HG03432 (cell line): Measurements from ENCODE around the gene SCD5.

Experiments
- ATAC-seq: cut with Tn5 transposase; IDR thresholded peaks from one replicate; pipeline ENCODE4 v1.9.1; 2021; ENCODE audit warnings: mild to moderate bottlenecking, moderate library complexity; ENCODE audit not compliant: unreplicated experiment

The SCD5 gene

GRCh38 chr4:82606622-82607021 is 192.0 kb downstream of the SCD5 start:
- ATAC-seq = no peak

GRCh38 chr4:82604522-82604921 is 194.1 kb downstream of the SCD5 start:
- ATAC-seq = no peak

GRCh38 chr4:82601242-82602015 is 197.2 kb downstream of the SCD5 start:
- ATAC-seq = no peak

GRCh38 chr4:82599336-82599735 is 199.3 kb downstream of the SCD5 start:
- no peak for ATAC-seq

GRCh38 chr4:82594456-82594855 is 204.1 kb downstream of the SCD5 start:
- no peak for ATAC-seq

GRCh38 chr4:82593411-82593810 is 205.2 kb downstream of the SCD5 start:
- ATAC-seq = no peak

- ATAC-seq = no peak
These were observed 206.0 kb downstream of the SCD5 start for GRCh38 chr4:82592639-82593038.

GRCh38 chr4:82591592-82591991 is 207.0 kb downstream of the SCD5 start:
- no peak for ATAC-seq

- no peak for ATAC-seq
These were observed 208.8 kb downstream of the SCD5 start for GRCh38 chr4:82589756-82590155.

GRCh38 chr4:82588771-82589270 is 209.8 kb downstream of the SCD5 start:
- ATAC-seq = no peak

GRCh38 chr4:82587826-82588540 is 210.6 kb downstream of the SCD5 start:
- no peak for ATAC-seq

- no peak for ATAC-seq
These were observed 212.7 kb downstream of the SCD5 start for GRCh38 chr4:82585690-82586435.

- ATAC-seq = no peak
These were observed 213.7 kb downstream of the SCD5 start for GRCh38 chr4:82584931-82585330.

- ATAC-seq = no peak
These were observed 214.6 kb downstream of the SCD5 start for GRCh38 chr4:82583897-82584587.

- no peak for ATAC-seq
These were observed 218.7 kb downstream of the SCD5 start for GRCh38 chr4:82579932-82580331.
